ENCODE results near the gene ANTXR1.

DNA sequence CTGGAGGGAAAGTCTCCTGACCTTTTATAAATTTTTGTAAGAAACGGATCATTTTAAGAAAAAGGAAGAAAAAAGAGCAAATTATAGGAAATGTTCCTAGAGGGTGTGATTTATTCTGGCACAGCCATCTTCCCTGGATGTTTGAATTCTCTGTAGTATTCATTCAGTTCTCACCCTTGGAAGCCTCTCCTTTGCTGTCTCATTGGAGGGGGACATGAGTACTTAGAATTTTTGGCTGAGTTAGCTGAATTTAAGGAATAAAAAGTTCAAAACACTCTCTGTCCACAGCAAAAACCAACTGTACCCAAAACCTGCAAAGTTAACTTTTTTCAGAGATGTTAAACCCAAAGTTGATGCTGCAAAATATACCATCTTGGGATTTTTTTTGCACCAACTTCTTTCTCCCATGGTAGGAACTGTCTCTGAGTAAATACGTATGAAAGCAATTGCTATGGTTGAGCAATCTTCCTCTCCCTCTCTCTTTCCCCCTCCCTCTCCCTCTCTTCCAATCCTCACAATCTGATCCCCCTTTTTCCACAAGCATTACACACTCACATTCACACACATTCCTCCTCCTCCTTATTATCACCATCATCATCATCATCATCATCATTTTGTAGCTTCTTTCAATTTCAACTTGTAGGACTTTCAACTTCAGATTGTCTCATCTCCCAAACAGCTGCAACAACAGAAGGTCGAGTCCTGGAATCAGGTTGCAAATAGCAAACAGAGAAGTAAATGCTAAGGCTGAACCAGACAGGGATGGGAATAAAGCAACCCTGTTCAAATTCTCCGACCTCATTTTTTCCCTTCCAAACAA lies 190.4 kb downstream of the ANTXR1 start:
- TF ChIP-seq, protein P1, sequence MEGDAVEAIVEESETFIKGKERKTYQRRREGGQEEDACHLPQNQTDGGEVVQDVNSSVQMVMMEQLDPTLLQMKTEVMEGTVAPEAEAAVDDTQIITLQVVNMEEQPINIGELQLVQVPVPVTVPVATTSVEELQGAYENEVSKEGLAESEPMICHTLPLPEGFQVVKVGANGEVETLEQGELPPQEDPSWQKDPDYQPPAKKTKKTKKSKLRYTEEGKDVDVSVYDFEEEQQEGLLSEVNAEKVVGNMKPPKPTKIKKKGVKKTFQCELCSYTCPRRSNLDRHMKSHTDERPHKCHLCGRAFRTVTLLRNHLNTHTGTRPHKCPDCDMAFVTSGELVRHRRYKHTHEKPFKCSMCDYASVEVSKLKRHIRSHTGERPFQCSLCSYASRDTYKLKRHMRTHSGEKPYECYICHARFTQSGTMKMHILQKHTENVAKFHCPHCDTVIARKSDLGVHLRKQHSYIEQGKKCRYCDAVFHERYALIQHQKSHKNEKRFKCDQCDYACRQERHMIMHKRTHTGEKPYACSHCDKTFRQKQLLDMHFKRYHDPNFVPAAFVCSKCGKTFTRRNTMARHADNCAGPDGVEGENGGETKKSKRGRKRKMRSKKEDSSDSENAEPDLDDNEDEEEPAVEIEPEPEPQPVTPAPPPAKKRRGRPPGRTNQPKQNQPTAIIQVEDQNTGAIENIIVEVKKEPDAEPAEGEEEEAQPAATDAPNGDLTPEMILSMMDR (IDR thresholded peaks at IDR 0.05) = no peak
- TF ChIP-seq POLR2A (IDR thresholded peaks at IDR 0.05) = no peak

All from uterus (tissue), 2 donors.